ENCODE measurements around the gene CAPN10.
"Not testable (repeated sequence)": the region's sequence is repeated elsewhere in the genome, so short reads cannot be mapped to it uniquely, and the experiment has no call there.

Gene CAPN10, protein sequence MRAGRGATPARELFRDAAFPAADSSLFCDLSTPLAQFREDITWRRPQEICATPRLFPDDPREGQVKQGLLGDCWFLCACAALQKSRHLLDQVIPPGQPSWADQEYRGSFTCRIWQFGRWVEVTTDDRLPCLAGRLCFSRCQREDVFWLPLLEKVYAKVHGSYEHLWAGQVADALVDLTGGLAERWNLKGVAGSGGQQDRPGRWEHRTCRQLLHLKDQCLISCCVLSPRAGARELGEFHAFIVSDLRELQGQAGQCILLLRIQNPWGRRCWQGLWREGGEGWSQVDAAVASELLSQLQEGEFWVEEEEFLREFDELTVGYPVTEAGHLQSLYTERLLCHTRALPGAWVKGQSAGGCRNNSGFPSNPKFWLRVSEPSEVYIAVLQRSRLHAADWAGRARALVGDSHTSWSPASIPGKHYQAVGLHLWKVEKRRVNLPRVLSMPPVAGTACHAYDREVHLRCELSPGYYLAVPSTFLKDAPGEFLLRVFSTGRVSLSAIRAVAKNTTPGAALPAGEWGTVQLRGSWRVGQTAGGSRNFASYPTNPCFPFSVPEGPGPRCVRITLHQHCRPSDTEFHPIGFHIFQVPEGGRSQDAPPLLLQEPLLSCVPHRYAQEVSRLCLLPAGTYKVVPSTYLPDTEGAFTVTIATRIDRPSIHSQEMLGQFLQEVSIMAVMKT

DNA sequence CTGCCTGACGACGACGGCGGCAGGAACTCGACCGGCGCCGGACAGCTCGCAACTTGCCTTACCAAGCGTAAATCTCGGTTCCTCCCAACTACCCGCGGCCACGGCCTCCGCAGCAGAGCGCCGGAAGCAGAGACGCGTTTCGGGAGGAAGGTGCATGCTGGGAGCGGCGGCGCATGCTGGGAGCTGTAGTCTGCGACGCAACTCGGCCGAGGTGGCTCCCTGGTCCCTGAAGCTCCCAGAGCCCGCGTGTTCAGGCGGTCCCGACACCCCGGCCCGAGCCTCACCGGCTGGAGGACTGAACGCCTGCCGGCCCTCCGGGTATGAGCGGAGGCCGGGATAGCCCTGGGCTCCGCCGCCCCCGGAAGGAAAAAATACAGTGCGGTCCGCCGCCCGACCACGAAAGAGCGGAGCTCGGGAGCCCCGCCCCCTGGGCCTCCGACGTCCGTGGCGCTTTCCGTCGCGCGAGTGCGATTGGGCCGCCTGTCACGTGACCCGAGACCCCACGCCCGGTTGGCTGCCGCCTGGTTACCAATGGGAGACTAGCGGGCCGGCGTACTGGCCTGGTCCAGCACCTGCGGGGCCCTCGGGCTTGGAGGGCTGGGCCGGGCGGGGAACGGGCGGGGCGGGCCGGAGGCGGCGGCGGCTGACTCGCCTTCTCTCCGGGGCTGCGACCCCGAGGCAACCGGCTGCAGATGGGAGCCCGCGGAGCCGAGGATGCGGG is at the start of gene CAPN10:
Gene CAPN10 (plus strand): TSS at position 537 of the 721 bp plus-strand sequence. CDS start 178 bp downstream, at position 715.
- DNase-seq (ENCODE audit: low spot score): peak; percentile 97

DNA sequence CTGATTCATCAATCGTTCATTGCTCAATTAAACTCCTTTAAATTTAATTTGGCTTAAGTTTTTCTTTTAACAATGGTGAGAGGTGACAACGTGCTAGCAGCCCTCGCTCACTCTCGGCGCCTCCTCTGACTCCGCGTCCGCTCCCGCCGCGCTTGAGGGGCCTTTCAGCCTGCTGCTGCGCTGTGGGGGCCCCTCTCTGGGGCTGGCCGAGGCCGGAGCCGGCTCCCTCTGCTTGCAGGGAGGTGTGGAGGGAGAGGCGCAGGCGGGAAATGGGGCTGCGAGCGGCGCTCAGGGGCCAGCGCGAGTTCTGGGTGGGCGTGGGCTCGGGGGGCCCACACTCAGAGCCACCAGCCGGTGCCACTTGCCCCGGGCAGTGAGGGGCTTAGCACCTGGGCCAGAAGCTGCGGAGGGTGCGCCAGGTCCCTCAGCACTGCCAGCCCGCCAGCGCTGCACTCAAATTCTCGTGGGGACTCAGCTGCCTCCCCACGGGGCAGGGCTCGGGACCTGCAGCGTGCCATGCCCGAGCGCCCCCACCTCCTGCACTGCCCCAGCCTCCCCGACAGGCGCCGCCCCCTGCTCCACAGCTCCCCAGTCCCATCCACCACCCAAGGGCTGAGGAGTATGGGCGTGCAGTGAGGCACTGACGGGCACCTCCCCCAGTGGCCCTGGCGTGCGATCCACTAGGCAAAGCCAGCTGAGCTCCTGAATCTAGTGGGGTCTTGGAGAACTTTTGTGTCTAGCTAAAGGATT is 48.3 kb upstream of the CAPN10 start:
- DNase-seq (ENCODE audit: low spot score): no peak

DNA sequence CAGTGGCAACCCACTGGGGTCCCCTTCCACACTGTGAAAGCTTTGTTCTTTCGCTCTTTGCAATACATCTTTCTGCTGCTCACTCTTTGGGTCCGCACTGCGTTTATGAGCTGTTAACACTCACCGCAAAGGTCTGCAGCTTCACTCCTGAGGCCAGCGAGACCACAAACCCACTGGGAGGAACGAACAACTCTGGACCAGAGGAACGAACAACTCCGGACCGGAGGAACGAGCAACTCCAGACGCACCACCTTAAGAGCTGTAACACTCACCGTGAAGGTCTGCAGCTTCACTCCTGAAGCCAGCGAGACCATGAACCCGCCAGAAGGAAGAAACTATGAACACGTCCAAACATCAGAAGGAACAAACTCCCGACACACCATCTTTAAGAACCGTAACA is 47.4 kb upstream of the CAPN10 start:
- DNase-seq (ENCODE audit: low spot score): not testable (repeated sequence)

DNA sequence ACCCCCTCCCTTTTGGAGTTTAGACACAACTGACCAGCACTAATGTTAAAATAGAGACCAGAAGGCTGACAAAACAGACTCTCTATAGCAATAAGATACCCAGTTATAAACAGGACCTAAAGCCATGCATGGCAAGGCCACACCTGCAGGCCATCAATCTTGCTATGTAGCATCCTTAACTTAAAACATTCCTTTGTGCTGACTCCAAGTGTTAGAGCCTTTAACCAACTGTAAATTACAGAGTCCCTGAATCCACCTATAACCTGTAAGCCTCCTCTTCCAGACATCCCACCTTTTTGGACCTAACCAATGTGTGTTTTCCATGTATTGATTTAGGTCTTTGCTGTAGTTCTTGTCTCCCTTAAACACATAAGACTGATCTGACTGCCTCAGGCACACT is 46.6 kb upstream of the CAPN10 start:
- no peak for DNase-seq (ENCODE audit: low spot score)

DNA sequence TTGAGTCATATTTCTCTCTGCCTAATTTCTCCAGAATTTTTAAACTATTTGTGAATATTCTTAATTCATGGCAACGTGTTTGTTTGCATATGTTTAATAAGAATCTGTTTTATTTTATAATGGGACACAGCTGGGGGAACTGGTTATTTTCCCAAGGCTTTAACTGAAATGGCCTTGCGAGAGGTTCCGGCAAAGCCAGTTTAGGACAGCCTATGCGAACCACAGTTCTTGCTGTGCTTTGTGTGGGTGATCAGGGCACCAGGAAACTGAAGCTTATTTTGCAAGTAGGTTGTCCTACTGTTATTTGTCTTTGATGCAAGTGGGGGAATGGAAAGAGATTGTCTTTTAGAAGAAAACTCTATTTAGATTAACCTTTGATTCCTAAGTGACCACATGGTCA is 35.2 kb upstream of the CAPN10 start:
- no peak for DNase-seq (ENCODE audit: low spot score)

DNA sequence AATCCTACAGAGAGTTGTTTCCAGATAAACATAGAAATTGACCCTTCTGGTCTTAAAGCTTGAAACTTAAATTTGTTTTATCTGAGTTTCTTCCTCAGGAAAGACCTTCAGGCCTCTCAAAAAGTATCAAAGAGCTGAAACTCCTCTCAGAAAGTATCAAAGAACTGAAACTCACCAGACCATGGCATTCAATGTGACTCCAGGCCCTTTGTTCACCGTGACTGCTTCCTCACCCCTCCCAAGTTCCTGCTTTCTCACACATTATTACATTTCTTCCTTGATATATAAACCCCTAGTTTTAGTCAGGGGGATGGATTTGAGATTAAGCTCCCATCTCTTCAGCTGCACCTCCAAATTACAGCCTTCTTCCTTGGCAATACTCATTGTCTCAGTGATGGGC is 34.7 kb upstream of the CAPN10 start:
- no peak for DNase-seq (ENCODE audit: low spot score)

DNA sequence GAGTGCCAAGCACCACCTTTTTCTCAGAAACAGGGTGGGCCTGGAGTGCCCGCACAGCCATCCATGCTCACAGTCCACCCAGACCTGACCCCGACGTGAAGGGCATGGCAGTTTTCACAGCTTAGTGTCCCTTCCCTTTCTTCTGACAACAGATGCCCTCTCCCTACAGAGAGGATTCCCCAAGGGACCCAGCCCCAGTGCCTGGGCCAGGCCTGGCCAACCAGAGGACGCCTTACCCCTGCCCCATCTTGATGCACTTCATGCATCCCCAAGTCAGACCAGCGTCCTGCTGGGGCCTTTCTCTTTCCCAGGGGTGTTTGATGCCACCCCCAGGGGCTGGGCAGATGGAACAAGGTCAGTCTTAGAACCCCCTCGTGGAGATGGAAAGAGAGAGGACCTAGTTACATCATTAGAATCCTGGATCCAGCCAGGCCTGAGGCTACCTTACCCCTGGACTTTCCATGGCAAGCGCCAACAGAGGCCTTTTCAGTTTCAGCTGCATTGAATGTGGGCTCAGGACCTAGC is 32.5 kb upstream of the CAPN10 start:
- no peak for DNase-seq (ENCODE audit: low spot score)

DNA sequence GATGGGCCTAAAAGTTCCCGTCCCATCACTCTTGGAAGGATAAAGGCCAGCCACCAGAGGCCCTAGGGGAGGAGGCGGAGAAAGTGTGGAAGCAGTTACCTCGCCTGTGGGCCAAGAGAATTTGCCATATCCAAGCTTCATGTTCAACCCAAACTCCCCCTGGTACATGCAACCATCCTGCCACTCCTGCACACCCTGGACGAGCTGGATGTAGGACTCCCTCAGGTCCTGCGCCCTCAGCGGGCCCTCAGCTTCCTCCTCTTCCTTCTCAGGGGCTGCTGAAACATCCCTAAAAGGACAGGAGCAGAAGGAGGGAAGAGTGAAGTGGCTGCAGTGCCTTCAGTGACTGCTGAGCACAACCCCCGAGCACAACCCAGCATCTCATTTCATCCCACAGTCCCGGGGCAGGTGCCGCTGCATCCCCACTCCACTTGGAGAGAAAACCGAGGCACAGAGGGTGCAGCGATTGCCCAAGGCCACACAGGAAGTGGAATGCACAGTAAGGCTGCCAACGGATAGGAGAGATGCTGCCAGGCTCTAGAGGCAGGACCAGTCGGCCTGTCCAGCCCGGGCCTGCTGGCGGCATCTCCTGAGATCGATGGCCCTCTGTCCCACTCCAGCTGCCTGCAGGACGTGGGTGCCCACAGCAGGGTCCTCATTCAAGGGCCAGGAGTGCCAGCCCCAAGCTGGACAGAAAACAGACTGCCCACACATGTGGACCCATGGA is 31.6 kb upstream of the CAPN10 start:
- DNase-seq (ENCODE audit: low spot score): no peak

DNA sequence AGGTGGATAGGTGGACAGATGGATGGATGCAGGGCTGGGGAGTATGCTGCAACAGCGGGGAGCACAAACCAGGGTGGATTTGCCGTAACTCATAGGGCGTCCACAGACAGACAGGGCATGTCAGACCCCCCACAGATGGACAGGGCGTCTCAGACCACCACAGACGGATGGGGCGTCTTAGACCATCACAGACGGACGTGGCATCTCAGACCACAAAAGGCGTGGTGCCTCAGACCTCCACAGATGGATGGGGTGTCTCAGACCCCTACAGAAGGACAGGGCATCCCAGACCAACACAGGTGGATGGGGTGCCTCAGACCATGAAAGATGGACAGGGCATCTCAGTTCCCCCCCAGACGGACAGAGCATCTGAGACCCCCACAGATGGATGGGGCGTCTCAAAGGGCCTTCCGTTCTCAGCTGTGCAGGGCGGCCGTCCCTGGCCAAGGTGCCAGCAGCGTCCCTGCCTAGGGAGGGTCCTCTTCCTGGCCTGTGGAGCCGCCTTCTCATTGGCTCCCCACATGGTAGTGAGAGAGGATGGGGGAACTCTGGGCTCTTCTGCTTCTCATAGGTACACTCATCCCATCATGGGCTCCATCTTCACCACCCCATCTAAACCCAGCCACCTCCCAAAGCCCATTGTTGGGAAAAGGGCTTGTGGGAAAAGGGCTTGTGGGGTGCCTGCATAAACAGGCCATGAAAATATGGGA is 30.8 kb upstream of the CAPN10 start:
- DNase-seq (ENCODE audit: low spot score): no peak

DNA sequence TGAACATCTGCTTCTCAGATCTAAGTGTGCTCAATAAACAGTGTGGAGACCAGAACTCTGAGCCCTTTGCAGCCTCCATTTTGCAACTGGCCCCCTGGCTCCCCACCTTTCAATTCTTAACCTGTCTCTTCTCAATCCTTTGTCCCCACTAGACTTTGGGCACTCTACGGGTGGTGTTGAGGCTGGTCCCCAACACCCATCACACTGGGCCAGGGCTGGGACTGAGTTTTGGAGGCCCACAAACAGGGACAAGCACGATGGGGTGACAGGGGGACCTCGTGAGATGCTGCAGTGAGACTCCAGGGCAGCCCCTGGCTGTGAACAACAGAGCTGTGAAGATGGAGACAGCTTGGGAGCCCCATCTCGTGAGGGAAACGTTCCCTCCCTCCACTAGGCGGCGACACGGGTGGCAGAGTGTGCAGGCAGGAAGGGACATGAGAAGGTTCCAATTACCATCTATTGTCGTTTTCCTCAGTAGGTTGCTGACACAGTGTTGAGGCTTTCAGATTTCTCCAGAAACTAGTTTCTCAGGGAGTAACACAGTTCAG is 29.9 kb upstream of the CAPN10 start:
- DNase-seq (ENCODE audit: low spot score): peak; percentile 79

DNA sequence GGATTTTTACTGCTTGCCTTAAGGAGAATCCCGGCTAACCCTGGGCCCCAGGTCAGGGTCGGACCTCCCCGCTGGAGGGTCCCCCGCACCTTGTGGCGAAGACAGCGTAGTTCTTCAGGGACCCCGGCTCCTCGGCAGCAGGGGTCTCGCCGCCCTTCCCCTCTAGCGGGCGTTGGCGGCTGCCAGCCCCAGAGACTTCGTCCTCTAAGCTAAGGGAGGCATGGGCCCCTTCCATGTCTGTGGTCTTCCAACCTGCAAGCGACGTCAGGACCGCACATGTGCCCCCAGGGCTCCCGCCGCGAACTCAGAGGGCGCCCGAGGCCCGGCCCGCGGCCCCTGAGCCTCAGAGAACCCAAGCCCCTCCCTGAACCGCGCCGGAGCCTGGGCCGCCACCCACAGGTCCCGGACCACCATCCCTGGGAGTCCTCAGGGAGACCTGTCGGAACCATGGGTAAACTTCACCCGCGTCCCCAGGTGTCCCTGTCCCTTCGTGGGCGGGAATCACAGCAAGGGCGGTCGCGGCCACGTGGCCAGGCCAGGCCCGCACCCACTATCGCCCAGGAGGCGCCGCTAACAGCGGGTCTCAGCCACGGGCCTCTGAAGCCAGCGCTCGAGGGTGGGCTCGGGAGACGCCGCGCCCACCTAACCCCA is 29.3 kb upstream of the CAPN10 start:
- DNase-seq (ENCODE audit: low spot score): no peak

DNA sequence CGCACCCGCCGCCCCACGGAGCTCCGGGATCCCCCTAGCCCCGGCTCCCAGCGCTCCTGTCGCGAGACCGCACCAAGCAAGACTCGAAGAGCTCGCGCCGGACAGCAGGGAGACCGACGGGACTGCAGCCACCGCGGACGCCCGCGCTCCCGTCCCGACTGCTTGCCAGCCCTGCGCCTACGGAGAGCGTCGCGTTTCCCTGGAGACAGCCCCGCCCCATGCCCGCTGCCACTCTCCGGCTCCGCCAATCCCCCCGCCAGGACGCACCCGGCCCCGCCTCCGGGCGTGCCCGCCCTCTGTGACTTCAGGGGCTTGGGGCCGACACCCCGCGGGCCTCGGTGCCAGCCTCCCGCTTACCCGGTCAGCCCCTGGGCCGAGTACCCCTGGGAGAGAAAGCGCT is 28.7 kb upstream of the CAPN10 start, which contains the start of gene ANKMY1:
Gene ANKMY1 (minus strand): TSS at position 181 of the 400 bp plus-strand sequence. CDS start 653 bp downstream, outside the sequence.
- DNase-seq (ENCODE audit: low spot score): no peak

DNA sequence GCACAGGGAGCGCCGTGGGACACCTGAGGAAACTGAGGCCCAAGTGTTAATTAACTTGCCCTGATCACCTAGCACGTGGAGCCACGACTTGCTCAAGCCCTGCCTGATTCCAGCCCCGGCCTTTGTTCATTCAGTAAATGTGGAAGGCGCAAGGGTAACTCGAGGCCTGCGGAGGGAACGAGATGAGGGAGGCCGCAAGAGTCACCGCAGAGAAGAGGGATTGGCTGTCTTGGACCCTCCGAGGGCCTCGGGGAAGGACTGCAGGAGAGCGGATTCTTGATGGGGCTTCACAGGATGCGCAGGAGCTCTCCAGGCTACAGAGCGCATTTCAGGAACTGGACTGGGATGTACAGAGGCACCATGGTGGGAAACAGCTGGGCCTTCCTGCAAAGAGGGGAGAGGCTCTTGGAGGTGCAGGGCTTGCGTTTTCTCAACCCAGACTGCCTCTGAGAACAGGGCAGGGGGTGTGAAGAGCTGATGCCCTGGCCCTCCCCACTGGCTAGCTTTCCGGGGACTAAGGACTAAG is 28.2 kb upstream of the CAPN10 start:
- DNase-seq (ENCODE audit: low spot score): no peak

DNA sequence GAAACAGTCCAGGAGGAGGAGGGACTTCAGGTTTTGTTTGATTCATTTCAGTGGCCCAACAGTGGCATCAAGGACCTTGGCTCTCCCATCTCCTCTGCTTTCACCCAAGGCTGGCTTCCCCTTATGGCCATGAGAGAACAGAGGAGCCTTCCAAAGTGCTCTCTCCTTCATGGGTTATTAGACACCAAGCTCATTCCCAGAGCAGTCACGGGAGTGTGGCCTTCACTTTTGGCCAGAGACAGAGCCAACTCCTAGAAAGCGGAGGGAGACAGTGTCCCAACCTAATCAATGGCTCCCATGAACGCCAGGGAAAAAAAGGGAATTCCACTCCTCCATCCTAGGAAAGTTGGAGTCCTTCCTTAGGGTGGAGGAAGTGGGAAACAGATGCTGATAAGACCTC is 27.2 kb upstream of the CAPN10 start:
- no peak for DNase-seq (ENCODE audit: low spot score)

DNA sequence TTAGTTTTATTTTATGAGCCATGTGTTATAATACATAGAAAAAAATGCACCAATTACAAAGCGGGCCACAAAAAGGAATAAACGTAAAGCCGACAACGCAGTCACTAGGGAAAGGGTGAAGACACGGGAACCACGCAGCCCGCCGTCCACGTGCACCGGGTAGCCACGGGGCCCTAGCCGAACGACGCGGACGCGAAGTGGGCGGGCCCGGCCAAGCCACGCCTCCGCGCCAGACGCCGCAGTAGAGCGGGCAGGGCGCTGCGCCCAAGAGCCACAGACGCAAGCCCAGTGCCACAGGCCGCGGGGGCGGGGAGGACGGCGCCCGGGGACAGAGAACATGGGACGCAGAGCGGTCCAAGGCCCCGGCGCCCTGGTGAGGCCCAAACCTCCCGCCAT is 26.5 kb upstream of the CAPN10 start, which contains the start of gene DUSP28:
Gene DUSP28 (plus strand): TSS at position 274 of the 396 bp plus-strand sequence. CDS start 328 bp downstream, outside the sequence.
- DNase-seq (ENCODE audit: low spot score): peak; percentile 97

DNA sequence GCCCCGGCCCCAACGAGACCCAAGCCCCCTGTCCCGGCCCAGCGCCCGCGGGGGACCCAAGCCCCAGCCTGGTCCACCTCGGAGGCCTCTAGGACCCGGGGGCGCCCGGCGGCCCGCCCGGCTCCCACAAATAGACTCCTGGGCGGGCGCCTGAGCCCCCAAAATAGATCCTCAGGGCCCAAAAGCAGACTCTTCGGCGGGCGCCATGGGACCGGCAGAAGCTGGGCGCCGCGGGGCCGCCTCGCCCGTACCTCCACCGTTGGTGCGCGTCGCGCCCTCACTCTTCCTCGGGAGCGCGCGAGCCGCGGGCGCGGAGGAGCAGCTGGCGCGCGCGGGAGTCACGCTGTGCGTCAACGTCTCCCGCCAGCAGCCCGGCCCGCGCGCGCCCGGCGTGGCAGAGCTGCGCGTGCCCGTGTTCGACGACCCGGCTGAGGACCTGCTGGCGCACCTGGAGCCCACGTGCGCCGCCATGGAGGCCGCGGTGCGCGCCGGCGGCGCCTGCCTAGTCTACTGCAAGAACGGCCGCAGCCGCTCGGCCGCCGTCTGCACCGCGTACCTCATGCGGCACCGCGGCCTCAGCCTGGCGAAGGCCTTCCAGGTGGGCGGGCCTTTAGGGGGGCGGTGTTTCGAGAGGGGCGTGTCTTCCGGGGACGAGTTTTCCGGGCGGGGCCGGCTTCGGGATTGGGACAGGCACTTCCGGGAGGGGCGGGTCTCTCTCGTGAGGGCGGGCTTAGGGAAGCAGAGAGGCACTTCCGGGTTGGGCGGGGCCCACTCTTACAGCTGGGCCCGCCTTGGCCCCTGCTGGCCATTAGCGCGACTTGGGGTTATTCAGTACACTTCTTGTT is 25.8 kb upstream of the CAPN10 start:
- peak; percentile 92 for DNase-seq (ENCODE audit: low spot score)

DNA sequence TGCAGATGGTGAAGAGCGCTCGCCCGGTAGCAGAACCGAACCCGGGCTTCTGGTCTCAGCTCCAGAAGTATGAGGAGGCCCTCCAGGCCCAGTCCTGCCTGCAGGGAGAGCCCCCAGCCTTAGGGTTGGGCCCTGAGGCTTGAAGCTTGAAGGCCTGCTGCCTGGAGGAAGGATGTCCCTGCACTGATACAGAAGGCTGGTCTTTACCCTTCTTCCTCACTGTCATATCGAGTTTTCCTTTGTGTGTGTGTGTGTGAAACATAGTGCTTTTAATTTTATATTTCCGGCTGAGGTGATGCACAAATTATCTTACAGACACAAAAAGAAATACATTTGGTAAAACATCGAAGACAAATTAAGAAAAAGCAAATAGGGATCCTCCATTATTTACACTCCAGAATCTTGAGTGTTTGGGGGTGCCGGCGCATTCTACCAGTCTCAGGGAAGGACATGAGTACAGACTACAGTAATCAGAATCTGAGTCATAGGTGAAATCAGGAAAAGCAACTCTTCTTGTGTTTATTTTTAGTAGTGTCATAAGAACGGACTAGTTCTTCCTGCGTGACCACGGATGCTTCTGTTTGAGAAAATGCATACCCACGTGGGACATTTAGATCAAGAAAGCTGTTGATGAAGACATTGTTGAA is 25.1 kb upstream of the CAPN10 start:
- DNase-seq (ENCODE audit: low spot score): no peak

DNA sequence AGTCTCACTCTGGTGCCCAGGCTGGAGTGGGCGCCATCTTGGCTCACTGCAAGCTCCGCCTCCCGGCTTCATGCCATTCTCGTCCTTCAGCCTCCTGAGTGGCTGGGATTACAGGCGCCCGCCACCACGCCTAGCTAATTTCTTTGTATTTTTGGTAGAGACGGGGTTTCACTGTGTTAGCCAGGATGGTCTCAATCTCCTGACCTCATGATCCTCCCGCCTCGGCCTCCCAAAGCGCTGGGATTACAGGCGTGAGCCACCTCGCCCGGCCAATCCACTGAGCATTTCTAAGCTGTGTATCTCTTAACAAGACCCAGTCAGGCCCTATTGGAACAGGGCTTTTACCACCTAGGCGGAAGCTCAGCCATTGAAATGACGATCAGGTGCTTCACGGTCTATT is 23.3 kb upstream of the CAPN10 start:
- DNase-seq (ENCODE audit: low spot score): not testable (repeated sequence)

Measured in HuH-7.5 (cell line).